Erythroblast (primary cell): Measurements from ENCODE around the gene FSTL4.

Experiments used
- DNase-seq, 2 experiments: peaks; one replicate each; lab custom pipeline; 2025; lab: John Stamatoyannopoulos, UW
- GATA1 ChIP-seq: IDR thresholded peaks from 2 replicates; pipeline ENCODE4 v1.6.1; 2011; ENCODE audit warnings: low read depth, mild to moderate bottlenecking, control low read depth, low read length, moderate library complexity
- POLR2A ChIP-seq: IDR thresholded peaks from 2 replicates; pipeline ENCODE4 v1.6.1; 2011; ENCODE audit warnings: mild to moderate bottlenecking, low read length

FSTL4 gene

DNA sequence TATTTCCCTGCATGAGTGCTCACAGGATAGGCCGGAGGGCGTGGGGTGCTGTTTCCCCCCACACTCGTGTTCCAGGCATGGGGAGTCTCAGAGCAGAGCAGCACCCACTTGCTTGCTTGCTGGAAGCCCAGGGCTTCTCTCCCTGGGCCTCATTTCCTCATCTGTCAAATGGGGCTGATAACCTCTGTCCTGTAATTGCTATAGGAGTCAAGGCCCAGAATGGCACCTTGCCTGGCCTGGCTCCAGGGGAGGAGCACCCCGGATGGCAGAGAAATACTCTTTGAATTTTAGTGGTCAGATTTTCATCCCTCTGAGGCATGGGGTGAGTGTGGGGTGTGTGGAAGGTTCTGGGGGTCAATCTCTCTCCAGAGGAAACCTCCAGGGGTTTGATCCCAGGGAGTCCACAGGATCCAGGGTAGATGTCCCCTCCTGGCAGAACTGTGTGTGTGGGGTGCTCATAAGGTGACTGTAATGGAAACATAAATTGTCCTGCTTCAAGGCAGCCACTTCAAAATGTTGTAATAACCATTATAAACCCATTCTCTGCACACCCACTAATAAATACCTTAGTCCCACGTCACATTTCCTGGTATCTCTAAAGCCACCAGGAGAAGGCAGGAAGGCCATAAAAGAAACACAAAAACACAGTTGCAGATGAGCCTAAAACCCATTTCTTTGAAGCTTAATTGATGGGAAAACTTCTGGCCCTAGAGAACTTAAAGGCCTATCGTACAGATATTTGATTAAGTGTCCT, 272.2 kb downstream of the FSTL4 start:
- no peak for DNase-seq
- TF ChIP-seq GATA1 (no peak), POLR2A (no peak)

DNA sequence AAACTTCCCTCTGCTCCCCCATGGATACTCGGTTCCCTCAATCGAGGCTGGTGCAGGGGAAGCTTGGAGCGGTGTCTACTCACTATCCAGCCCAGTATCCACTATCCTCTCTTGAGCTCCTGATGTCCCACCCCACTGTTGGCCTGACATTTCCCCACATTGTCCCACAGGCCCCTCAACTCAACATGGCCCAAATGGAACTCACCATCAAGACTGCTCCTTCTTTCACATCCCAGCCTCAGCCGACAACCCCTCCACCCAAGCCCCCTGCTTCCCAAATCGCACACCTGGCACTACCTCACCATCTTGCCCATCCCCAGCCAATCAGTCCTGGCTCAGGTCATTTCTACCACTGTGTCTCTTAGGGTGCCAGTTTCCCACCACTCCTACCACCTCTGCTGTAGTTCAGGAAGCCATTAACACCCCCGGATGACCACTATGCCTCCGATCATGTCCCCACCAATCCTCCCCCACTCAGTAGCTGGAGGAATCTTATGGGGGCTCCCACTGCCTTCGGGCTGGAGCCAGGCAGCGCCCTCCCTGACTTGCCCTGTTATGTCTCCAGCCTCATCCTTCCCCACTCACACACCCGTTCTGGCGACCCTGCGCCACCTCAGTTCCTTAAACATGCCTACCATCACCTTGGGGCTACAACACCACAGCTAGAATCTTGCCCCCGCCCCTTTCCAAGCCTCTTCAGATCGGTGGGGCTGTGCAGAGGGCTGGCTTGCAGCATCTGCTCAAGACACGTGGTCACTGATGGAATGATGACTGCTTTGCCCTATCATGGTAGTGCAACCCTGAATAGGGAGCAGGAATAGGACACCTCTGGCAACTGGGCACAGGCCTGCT, 273.6 kb downstream of the FSTL4 start:
- DNase-seq, result no peak
- TF ChIP-seq POLR2A (no peak), GATA1 (no peak)

DNA sequence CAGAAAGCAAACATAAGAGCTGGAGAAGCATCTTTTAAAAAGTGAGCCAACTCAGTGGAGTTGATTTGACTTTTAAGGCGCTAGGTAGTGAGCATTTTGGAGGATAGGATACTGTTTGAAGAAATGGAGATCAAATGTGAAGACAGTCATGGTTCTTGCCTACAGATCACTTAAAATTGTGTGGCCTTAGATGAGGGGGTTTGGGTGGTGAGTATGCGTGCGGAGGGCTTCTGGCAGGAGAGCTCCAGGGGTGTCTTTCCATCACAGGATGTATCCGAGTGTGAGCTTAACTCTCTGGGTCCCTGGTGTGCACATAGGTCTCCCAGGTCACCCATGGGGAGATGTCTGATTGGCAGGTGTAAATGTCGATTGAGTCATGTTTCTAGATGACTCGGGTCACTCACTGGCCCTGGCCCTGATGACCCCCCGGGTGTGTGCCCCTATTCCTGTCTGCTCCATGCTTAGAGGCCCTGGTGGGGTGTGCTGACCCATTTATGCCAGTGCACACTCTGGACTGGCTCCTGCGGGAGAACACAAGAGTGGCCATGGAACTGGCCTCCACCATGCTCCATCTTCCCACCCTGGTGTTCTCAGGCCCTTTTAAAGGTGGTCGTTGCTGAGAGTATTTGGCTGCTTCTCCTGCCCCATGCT, 274.4 kb downstream of the FSTL4 start:
- no peak for DNase-seq
- no peak for TF ChIP-seq GATA1
- TF ChIP-seq POLR2A, result no peak

DNA sequence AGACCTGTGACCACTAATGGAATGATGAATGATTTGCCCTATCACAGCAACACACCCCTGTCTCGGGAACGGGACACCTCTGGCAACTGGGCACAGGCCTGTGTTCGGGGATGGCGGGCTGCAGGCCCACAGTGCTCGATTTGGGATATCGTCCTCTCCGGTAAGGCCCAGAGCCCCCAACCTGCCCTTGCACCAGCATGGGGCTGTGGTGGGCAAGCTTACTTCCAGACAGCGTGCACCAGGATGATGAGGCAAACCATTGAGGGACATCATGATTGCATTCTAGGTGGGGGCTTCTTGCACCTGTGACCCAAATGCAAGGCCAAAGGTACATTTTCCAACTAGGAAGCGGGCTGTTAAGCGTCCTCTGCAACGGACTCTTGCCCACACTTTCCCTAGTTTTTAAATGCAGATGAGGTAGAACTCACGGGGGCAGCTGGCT, 275.4 kb downstream of the FSTL4 start:
- DNase-seq, result no peak
- TF ChIP-seq POLR2A (no peak), GATA1 (no peak)

DNA sequence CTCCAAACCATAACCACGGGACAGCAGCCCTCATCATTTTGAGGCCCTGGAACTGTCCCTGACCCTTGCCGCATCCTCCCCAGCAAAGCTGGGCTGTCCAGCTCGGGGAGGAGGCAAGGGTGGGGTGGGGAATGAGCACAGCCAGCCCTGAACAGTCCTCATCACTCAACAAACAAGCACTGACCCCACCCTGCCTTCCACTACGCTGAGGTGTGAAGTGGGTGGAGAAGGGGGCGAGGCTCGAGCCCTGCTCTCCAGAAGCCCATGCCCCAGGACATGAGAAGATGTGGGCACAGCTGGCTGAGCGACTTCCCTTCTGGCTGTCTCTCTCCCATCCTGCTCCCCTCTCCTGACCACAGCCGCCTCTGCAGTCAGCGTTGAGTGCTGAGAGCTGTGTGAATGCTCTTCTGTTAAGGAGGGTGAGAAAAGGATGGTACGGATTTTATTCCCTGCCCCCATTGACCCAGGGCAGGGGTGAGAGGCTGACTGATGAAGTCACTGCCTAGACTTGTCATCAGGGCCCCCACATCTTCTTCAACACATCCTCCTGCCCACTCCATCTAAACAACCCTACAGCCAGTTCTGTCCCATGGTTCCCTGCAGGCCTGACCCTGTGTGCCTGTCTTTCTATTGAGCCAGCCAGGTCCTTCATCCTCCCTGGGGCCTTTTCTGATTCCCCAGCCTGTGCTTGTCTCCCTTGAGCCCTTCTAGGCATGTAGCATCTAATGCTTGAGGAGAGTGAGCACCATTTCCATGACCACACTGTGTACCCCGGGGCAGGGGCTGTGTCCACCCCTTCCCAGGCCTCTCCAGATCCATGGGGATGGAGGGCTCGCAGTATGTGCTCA, 276.0 kb downstream of the FSTL4 start:
- TF ChIP-seq GATA1 (no peak), POLR2A (no peak)
- no peak for DNase-seq

DNA sequence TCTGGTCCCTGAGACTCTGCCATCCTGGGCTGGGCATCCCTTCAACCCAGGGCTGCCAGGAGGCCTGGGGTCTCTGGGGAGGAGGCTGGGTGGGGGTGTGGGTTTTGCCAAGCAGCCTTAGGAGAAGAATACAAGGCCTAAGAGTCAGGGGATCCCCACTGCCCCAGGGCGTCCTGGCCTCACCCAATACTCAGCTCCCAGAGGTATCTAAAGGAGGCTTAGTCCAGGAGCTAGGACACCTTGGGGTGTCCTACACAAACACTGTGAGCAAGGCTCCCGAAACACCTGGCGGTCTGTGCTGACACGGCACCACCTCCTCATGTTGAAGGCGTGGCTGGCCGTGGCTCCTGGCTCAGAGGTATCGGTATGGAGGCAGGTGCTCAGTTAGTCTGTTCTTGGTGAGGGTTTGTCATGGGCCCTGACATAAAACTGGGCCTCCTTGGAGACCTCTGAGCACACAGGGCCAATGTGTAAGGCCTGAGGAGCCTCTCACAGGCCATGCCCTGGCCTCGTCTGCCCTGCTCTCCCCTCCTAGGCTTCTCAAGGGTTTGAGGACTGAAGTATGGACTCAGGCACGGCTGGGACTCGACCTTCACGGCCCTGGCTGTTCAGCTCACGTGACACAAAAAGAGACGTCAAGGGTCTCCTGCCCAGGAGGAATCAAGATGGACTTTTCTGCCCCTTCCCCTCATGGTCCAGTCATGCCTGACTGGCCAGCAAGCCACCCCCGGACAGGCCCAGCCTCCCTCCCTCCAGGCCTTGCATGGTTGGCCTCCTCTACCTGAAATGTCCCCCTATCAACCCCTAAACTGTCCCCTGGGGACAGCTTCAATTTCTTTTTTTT, 277.3 kb downstream of the FSTL4 start:
- TF ChIP-seq GATA1 (no peak), POLR2A (no peak)
- no peak for DNase-seq

DNA sequence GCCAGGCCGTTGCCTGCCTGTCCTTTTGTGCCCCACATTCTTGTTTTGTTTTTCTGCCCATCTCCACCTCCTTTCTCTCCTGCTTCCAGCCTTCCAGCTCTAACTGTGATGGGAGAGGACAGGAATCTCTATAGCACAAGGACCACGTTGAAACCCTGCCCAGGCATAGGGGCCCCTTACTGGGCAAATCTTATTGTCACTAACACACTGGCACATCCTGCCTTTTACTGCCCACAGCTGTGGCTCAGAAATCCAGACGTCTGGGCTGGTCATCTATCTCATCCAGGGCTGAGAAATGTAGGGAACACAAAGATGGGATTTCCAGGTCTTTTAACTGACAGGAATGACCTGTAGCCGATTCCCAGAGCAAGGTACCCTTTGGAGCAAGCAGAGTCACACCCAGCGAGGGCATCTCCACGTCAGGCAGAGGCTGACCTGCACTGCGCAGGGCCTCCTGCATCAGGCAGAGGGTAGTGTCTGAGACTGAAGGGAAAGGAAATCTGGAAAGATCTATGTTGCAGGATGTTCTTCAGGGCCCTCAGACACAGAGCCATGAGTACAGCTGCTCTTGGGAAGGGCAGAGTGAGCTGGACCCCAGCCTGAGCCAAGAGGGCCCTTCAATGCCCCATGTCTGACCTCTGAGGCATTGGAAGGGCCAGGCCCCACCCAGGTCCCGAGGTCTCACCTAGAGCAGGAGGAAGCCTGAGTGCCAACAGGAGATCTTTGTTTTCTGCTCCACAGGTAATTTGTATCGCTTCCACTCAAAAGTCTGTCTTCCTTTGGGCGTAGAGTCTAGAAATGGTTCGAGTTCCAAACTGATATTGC, 278.8 kb downstream of the FSTL4 start:
- no peak for DNase-seq
- TF ChIP-seq GATA1 (no peak), POLR2A (no peak)

DNA sequence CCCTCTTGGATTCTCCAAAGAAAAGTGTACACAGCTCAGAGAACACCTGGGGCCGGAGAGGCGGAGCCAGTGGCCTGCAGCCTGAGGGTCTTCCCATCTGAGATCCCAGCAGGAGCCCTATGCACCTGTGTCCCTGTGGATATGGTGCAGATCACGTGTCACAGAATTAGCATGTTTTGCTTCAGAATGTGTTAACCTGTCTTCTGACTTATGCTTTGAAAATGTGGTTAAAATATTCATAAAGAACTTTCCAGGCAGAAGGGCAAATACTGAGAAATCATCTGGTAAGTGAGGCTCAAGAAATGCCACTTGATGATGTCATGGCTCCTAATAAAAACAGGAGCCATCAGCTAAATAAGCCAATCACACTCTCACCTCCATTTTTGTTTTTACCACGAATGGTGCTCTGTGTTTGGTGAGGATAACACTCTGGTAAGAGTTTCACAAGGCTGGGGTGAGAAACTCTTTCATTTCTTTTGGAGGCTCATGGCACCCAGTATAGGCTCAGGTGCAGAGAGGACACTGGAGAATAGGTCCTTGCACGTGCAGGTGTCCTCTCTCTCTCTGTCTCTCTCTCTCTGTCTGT, 279.8 kb downstream of the FSTL4 start:
- TF ChIP-seq POLR2A, result no peak
- no peak for TF ChIP-seq GATA1
- no peak for DNase-seq

DNA sequence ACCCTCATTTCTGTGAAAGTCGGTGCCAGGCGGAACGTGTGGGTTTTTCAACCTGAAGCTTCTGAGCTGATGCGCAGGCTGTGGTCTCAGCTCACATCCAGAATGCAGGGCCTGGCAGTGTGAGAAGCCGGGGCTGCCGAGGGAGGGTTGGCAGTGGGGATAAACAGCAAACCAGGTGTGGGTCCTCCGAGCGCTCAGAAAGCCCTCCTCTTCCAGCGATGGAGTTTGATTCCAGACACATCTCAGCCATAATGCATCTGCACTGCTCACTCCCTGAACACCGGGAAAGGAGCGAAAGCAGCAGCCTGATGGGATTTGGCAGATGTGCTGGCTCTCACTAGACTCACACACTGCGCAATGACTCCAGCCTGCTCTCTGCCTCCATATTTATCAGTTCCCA, 280.4 kb downstream of the FSTL4 start:
- TF ChIP-seq POLR2A (no peak), GATA1 (no peak)

DNA sequence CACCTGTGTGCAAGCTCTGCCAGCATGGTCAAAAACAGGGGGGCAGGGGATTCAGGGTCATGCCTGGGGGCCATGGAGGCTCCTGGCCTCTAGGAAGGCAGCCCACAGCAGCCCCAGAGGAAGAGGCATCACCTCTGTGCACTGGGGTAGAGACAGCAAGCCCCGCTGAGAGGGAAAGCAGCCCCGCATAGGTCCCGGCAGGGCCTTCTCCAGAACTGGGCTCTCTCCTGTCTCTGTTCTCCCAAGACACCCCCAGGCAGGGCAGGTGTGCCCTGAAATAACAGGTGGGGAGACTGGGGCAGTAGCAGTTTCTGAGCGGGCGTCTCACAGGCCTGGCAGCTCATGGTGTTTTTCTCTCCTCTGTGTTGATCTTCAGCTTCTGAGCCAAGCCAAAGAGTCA, 281.4 kb downstream of the FSTL4 start:
- DNase-seq, result no peak
- TF ChIP-seq GATA1, result no peak
- no peak for TF ChIP-seq POLR2A

More for the DNA sequence above, 280.4 kb downstream of the FSTL4 start:
- no peak for DNase-seq

DNA sequence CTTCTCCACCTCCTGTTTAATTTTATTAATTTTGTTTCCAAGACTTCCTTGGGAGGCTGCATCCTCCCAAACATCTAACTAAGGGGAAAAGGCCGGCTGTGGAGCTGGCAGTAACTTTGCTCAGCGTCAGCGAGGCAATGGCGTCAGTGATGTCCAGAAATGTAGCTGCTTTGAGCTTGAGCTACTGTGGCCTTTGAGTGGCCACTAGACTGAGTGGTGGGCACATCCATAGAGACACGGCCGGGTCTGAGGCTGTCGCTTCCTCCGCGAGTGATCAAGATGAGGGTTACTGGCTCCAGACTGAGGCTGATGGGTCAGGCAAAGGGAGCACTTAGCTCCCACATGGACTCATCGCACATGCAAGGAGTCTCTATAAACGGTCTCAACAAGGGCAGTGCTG, 283.5 kb downstream of the FSTL4 start:
- TF ChIP-seq GATA1 (no peak), POLR2A (no peak)

More for the DNA sequence above, 283.5 kb downstream of the FSTL4 start:
- DNase-seq, result no peak
